ENCODE data around the gene TTC9. TPM values are rescaled to one million over a fixed set of nuclear protein-coding genes. Genes with fewer than 3 reads are reported as not detected.

TTC9 gene
- total RNA-seq, 3 donors from 2014 or later (not counting 1 experiment from before 2014, with no cell fraction given) = 2.4 to 5.6 (median 3.8) TPM

DNA sequence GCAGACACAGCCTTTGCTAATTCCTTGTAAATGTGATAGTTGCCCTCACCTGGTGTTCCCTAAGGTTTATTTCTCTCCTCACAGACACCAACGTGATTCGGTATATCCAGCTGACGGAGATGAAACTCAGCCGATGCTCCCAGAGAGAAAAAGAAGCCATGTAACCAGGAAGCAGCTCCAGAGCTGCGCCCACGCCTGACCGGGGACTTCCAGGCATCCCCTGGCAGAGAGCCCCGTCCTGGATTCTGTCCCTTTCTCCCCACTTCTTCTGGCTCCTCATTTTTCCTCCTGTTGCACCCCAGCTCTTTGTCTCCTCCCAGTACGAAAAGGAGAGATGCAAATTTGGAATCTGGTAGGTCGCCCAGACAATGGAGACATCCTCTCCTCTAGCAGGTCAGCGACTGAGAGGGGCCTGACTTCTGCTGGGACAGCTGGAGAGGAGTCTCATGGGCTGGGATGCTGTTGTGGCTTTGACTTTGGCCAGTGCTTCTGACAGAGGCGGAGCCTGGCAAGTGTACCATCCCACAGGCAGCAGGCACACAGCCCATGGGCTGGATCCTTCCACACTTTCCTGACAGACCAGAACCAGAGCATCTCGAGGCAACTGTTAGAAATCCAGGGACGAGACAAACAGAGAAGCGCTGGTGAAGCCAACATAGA lies 29.4 kb downstream of the TTC9 start:
- Mint-ChIP-seq H3K27ac (no peak overlapping the region), H3K4me1 (peaks cover 0 to 5% of the 10 kb centered on the region in 2 donors), H3K36me3 (no peaks in the 10 kb centered on the region), H3K9me3 (no peaks in the 10 kb centered on the region), H3K4me3 (no peak overlapping the region), H3K27me3 (ENCODE audit: low read depth in 2 of 2) (no peaks in the 10 kb centered on the region)
- Histone ChIP-seq H3K27me3 (ENCODE audit: control insufficient read depth, insufficient read depth, low read length) (no peaks in the 10 kb centered on the region), H3K4me1 (ENCODE audit: control insufficient read depth, insufficient read depth, low read length) (peaks cover 1% of the 10 kb centered on the region), H3K4me3 (ENCODE audit: low read length) (no peak overlapping the region), H3K9me3 (ENCODE audit: control insufficient read depth, insufficient read depth, low read length) (no peaks in the 10 kb centered on the region), H3K27ac (ENCODE audit: low read length) (no peak overlapping the region), H3K36me3 (ENCODE audit: control insufficient read depth, insufficient read depth, low read length) (peaks cover 3% of the 10 kb centered on the region)
- 95% methylated on average over 15 of the region's 15 CpGs for WGBS (ENCODE audit: insufficient coverage)
- intact Hi-C loops (cut with micrococcal nuclease) = no loop called here
- ATAC-seq (no peak), DNase-seq (no peak)
- TF ChIP-seq, protein P1, sequence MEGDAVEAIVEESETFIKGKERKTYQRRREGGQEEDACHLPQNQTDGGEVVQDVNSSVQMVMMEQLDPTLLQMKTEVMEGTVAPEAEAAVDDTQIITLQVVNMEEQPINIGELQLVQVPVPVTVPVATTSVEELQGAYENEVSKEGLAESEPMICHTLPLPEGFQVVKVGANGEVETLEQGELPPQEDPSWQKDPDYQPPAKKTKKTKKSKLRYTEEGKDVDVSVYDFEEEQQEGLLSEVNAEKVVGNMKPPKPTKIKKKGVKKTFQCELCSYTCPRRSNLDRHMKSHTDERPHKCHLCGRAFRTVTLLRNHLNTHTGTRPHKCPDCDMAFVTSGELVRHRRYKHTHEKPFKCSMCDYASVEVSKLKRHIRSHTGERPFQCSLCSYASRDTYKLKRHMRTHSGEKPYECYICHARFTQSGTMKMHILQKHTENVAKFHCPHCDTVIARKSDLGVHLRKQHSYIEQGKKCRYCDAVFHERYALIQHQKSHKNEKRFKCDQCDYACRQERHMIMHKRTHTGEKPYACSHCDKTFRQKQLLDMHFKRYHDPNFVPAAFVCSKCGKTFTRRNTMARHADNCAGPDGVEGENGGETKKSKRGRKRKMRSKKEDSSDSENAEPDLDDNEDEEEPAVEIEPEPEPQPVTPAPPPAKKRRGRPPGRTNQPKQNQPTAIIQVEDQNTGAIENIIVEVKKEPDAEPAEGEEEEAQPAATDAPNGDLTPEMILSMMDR (IDR thresholded peaks at IDR 0.05) = no peak

DNA sequence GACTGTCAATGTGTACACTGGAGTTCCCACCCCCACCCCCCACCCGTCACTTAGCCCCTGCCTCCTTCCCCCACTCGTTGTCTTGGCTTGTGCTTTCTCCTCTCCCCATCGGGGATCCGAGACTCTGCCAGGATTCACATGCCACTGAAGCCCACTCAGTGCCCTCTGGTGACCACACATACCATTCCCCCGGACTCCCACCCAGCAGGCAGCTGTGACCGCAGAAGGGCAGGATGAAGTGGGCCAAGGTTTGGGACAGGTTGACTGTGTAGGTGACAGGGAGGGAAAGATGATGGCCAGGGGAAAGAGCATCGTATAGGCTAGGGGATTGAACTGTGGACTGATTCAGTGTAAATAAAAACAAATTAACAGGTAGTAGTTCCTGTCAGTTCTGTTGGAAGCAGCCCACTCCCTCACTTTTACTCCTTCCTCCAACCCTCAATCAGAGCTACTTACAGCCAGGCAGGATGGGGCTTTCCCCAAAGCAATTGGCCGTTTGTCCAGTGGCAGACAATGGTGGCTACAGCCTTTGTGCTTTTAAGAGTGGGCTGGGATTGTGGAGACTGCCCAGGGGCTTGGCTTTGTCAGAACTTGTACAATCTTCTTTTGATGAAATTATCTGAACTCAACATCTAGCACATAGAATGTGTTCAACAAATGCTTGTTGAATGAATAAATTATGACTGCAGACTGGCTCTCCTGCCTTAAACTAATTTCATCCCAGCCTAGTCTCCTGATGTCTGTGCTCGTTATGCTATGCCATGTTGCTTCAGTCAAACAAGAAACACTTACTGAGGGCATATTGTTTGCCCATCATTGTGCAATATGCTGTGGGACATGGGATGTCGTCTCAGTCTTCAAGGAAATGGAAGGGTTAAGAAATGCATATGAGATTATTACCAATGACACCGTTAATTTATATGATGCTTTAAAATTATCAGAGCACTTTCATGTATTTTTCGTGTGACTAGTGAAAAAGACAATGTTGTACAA lies 30.2 kb downstream of the TTC9 start:
- intact Hi-C loops (cut with micrococcal nuclease) = no loop called here

DNA sequence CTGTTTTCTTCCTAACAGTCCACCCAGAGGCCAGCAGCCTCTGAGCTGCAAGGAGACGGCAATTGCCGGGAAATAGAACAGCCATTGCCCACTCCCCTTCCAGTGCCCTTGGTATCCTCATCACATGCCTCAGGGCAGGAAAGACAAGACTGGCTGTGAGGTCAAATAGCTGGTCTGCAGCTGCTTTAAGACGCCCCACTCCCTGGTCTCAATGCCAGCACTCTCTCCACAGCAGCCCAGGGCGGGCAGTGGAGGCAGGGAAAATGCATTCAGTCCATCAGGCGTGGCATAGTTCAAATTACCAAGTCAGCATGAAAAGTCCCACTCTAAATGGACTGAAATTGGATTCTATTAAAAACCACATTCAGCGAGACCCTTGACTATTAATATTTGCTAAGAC lies 35.6 kb downstream of the TTC9 start:
- no peak overlapping the region for H3K27ac ChIP-seq (ENCODE audit: low read length)
- Mint-ChIP-seq H3K27me3 (ENCODE audit: low read depth in 2 of 2) (peaks cover 0 to 16% of the 10 kb centered on the region in 2 donors), H3K36me3 (no peaks in the 10 kb centered on the region), H3K4me1 (no peaks in the 10 kb centered on the region), H3K27ac (no peak overlapping the region), H3K4me3 (no peak overlapping the region), H3K9me3 (no peaks in the 10 kb centered on the region)
- TF ChIP-seq, protein P1 (IDR thresholded peaks at IDR 0.05) = no peak
- H3K4me1 ChIP-seq (ENCODE audit: control insufficient read depth, insufficient read depth, low read length) = no peaks in the 10 kb centered on the region
- H3K9me3 ChIP-seq (ENCODE audit: control insufficient read depth, insufficient read depth, low read length) = no peaks in the 10 kb centered on the region
- H3K36me3 ChIP-seq (ENCODE audit: control insufficient read depth, insufficient read depth, low read length) = no peaks in the 10 kb centered on the region
- DNase-seq (no peak), ATAC-seq (no peak)
- H3K27me3 ChIP-seq (ENCODE audit: control insufficient read depth, insufficient read depth, low read length) = no peaks in the 10 kb centered on the region
- 91% methylated on average over 6 of the region's 6 CpGs for WGBS (ENCODE audit: insufficient coverage)
- H3K4me3 ChIP-seq (ENCODE audit: low read length) = no peak overlapping the region
- intact Hi-C loops (cut with micrococcal nuclease) = no loop called here

More for the DNA sequence above, 30.2 kb downstream of the TTC9 start:
- no peak for ATAC-seq
- Histone ChIP-seq H3K4me3 (ENCODE audit: low read length) (no peak overlapping the region), H3K27ac (ENCODE audit: low read length) (no peak overlapping the region), H3K27me3 (ENCODE audit: control insufficient read depth, insufficient read depth, low read length) (no peaks in the 10 kb centered on the region), H3K9me3 (ENCODE audit: control insufficient read depth, insufficient read depth, low read length) (no peaks in the 10 kb centered on the region), H3K36me3 (ENCODE audit: control insufficient read depth, insufficient read depth, low read length) (peaks cover 3% of the 10 kb centered on the region), H3K4me1 (ENCODE audit: control insufficient read depth, insufficient read depth, low read length) (no peaks in the 10 kb centered on the region)
- TF ChIP-seq, protein P1 (IDR thresholded peaks at IDR 0.05) = no peak
- Mint-ChIP-seq H3K36me3 (no peaks in the 10 kb centered on the region), H3K4me3 (no peak overlapping the region), H3K4me1 (peaks cover 0 to 3% of the 10 kb centered on the region in 2 donors), H3K27ac (no peak overlapping the region), H3K27me3 (ENCODE audit: low read depth in 2 of 2) (no peaks in the 10 kb centered on the region), H3K9me3 (no peaks in the 10 kb centered on the region)
- 95% methylated on average over 9 of the region's 12 CpGs for WGBS (ENCODE audit: insufficient coverage)
- DNase-seq = no peak
